Effector memory CD4-positive, alpha-beta T cell (primary cell): ENCODE results near the gene DRG1.
"Not testable (repeated sequence)": the region's sequence is repeated elsewhere in the genome, so short reads cannot be mapped to it uniquely, and the experiment has no call there.

Experiments
- DNase-seq, 3 donors: peaks; one replicate each; pipeline ENCODE4 v3.0.0-alpha.2; 2020
- H3K27ac ChIP-seq: 2 replicates; pipeline ENCODE4 v1.7.0; 2013; ENCODE audit warnings: mild to moderate bottlenecking, low read length, moderate library complexity; ENCODE audit not compliant: insufficient read depth, poor library complexity, severe bottlenecking
- H3K27me3 ChIP-seq: replicated peaks from 2 replicates; pipeline ENCODE4 v1.7.0; 2013; ENCODE audit warnings: mild to moderate bottlenecking, low read length; ENCODE audit not compliant: insufficient read depth, control insufficient read depth, poor library complexity, severe bottlenecking
- H3K36me3 ChIP-seq: 2 replicates; pipeline ENCODE4 v1.7.0; 2013; ENCODE audit warnings: mild to moderate bottlenecking, low read length, moderate library complexity; ENCODE audit not compliant: control insufficient read depth, insufficient read depth
- H3K4me1 ChIP-seq: 2 replicates; pipeline ENCODE4 v1.7.0; 2013; ENCODE audit warnings: low read length, mild to moderate bottlenecking; ENCODE audit not compliant: control insufficient read depth, insufficient read depth, poor library complexity, severe bottlenecking
- H3K4me3 ChIP-seq: 2 replicates; pipeline ENCODE4 v1.7.0; 2013; ENCODE audit warnings: low read length, low read depth, mild to moderate bottlenecking; ENCODE audit not compliant: insufficient read depth, poor library complexity, severe bottlenecking
- H3K9me3 ChIP-seq: 2 replicates; pipeline ENCODE4 v1.7.0; 2013; ENCODE audit warnings: mild to moderate bottlenecking, low read length, moderate library complexity; ENCODE audit not compliant: control insufficient read depth

DRG1 gene

DNA sequence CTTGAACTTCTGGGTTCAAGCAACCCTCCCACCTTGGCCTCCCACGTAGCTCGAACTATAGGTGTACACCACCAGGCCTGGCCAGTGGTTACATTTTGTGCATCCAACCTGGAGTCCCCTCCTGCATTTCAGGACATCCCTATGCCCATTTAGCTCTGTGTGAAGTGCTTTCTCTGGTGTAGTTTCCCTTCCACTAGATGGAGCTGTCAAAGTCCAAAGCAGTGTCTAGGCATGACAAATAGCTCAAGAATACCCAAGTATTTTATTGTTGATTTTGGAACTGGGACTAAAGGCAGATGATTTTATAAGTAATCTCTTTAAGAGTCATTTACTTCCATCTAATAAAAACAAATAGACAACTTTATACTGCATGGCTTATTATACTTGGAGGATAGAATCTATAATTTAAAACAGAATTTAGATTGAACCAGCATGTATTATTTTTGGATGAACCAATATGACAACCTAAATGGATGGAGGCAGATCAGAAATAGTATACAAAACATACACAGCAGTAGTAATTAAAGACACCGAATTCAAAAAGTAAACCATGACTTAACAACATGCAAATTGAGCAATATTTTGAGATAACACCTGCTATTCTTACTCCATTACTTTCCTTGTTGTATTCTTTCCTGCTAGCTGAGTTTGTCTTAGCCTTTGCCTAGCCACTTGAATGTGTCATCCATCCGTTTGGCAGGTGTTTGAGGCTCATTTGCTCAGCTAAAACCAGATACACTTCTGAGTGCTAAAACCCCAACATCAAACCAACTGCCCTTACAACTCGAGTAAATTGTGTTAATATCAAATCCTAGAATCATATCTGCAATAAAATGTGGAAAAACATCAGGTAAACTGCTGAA is 52.5 kb downstream of the DRG1 start:
- H3K36me3 ChIP-seq = peaks cover 35% of the 10 kb centered on the region
- no peak for DNase-seq
- no peaks in the 10 kb centered on the region for H3K9me3 ChIP-seq
- no peaks in the 10 kb centered on the region for H3K4me1 ChIP-seq
- H3K27ac ChIP-seq = no peak overlapping the region
- H3K27me3 ChIP-seq = no peaks in the 10 kb centered on the region
- H3K4me3 ChIP-seq = no peak overlapping the region

DNA sequence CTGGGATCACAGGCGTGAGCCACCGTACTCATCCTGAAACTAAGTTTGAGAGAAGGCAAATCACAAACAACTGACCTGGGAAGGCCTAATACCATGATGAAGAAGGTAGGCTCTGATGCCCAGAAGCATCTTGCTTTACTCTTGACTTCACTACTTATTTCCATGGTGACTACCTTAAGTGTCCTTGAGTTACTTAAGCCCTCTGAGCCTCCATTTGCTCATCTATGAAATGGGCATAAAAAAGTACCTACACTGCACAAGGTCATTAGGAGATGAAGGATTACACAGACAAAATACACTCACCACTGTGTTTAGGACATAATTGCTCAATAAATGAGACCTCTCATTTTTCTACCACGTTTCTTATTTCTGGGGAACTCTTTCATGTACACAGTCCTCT is 62.3 kb downstream of the DRG1 start:
- H3K36me3 ChIP-seq = peaks cover 57% of the 10 kb centered on the region
- DNase-seq = no peak
- no peak overlapping the region for H3K27ac ChIP-seq
- no peaks in the 10 kb centered on the region for H3K27me3 ChIP-seq
- no peaks in the 10 kb centered on the region for H3K9me3 ChIP-seq
- H3K4me1 ChIP-seq = no peaks in the 10 kb centered on the region
- no peak overlapping the region for H3K4me3 ChIP-seq

DNA sequence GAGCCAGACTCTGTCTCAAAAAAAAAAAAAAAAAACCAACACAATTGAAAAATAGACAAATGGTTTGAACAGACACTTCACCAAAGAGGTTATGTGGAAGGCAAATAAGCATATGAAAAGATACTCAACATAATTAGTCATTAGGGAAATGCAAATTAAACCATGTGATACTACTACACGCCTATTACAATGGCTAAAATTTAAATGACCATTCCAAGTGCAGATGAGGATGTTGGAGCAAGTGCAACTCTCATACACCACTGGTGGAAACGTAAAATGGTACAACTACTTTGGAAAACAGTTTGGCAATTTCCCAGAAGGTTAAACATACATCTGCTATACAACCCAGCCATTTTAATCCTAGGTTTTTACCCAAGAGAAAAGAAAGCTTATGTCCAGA is 65.9 kb downstream of the DRG1 start:
- no peaks in the 10 kb centered on the region for H3K4me1 ChIP-seq
- no peak overlapping the region for H3K27ac ChIP-seq
- no peaks in the 10 kb centered on the region for H3K27me3 ChIP-seq
- H3K36me3 ChIP-seq = peaks cover 37% of the 10 kb centered on the region
- no peak overlapping the region for H3K4me3 ChIP-seq
- DNase-seq = no peak
- no peaks in the 10 kb centered on the region for H3K9me3 ChIP-seq

DNA sequence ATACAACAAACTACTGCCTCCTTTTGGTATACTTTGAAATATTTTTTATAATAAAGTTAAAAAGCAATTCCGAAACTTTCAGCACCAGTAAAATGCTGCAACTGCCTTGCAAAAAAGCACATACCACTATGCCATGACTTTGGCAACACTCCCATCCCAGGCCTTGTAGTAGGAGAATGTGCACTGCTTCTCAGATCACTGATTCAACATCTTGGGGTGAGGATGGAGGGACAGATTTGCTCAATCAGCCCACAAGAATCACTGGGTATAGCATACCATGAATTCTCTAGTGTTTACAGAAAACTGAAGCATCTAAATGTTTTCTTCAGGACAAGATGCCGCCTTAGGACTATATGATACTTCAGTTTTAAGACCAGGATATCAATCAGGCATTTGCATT is 75.3 kb downstream of the DRG1 start:
- Histone ChIP-seq H3K36me3 (peaks cover 4% of the 10 kb centered on the region), H3K27me3 (no peaks in the 10 kb centered on the region), H3K4me1 (no peaks in the 10 kb centered on the region), H3K27ac (no peak overlapping the region), H3K4me3 (no peak overlapping the region), H3K9me3 (no peaks in the 10 kb centered on the region)
- DNase-seq = no peak

DNA sequence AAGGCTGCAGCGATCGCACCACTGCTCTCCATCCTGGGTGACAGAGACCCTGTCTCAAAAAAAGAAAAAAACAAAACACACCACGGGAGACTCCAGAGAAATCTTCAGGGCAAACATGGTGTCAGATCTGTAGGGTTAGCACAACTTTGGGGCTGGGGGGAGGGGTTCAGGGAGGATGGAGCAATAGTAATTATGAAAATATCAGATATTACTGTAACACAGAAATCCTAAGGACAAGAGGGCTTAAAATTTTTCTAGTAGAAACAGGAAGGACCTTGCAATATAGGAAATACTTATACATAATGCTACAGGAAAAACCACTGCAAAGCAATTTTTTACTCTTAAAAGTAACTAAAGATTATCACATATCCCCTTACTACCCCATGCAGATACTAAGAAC is 76.4 kb downstream of the DRG1 start:
- Histone ChIP-seq H3K36me3 (peaks cover 5% of the 10 kb centered on the region), H3K4me1 (no peaks in the 10 kb centered on the region), H3K4me3 (no peak overlapping the region), H3K27ac (no peak overlapping the region), H3K27me3 (no peaks in the 10 kb centered on the region), H3K9me3 (no peaks in the 10 kb centered on the region)
- no peak for DNase-seq

DNA sequence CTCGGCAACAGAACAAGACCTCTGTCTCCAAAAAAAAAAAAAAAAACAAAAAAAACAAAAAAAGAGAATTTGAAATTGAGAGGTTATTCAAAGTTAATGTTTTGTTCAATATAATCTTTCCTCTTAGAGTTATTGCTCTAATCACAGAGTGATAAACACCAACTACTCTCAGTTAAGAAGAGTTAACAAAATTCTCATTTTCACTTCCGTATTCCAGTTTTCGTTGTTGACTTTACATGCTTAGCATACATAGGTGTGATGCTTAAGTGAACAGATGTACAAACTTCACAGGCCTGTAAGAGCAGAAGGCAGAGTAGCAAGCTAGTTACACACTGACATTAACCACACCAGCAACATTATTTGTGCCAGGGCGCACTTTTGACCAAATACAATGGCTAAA is 77.9 kb downstream of the DRG1 start:
- Histone ChIP-seq H3K4me1 (no peaks in the 10 kb centered on the region), H3K36me3 (peaks cover 20% of the 10 kb centered on the region), H3K27ac (no peak overlapping the region), H3K9me3 (no peaks in the 10 kb centered on the region), H3K27me3 (no peaks in the 10 kb centered on the region), H3K4me3 (no peak overlapping the region)
- DNase-seq = no peak

DNA sequence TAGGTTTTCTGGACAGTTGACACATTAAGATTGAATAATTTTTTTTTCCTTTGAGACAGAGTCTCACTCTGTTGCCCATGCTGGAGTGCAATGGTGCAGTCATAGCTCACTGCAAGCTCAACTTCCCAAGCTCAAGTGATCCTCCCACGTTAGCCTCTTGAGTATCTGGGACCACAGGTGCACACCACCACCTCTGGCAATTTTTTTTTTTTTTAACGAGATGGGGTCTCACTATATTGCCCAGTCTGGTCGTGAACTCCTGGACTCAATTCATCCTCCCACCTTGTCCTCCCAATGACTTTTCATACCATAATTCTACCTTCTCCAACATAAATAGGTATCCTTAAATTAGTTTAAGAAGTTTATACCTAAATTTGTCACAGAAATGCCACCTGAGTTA is 81.7 kb downstream of the DRG1 start:
- Histone ChIP-seq H3K27me3 (no peaks in the 10 kb centered on the region), H3K27ac (no peak overlapping the region), H3K4me1 (no peaks in the 10 kb centered on the region), H3K36me3 (peaks cover 23% of the 10 kb centered on the region), H3K4me3 (no peak overlapping the region), H3K9me3 (no peaks in the 10 kb centered on the region)
- DNase-seq = no peak

DNA sequence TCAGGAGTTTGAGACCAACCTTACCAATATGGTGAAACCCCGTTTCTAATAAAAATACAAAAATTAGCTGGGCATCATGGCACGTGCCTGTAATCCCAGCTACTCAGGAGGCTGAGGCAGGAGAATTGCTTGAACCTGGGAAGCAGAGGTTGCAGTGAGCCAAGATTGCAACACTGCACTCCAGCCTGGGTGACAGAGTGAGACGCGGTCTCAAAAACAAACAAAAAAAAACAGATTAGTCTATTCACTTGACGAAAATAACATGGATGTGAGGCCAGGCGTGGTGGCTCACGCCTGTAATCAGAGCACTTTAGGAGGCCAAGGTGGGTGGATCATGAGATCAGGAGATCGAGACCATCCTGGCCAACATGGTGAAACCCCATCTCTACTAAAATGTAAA is 83.1 kb downstream of the DRG1 start:
- not testable (repeated sequence) for H3K27ac ChIP-seq, DNase-seq, H3K27me3 ChIP-seq, H3K4me1 ChIP-seq, H3K9me3 ChIP-seq, H3K4me3 ChIP-seq
- peaks cover 23% of the 10 kb centered on the region for H3K36me3 ChIP-seq
